Measurements from ENCODE around the gene CAMTA1.
A peak's percentile ranks its signal among the peaks of the same experiment; 100 is the strongest.

The CAMTA1 gene

DNA sequence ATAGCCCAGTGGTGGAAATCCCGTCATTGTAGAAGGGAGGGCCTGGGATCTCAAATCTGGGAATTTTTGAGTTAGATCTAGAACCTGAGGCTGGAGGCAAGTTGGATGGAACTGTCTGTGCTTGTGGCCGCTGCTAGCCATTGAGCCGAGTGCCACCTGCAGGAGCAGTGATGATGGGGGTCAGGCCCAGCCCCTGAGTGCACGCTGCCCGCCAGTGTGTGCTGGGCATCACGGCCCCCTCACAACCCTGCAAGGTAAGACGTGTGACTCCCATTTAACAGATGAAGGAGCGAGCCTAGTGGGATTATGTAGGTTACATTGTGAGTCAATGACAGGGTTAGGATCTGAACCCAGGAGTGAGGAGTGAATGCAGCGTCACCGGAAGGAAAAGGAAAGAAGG, 407.2 kb downstream of the CAMTA1 start:
- TF ChIP-seq, protein P1, sequence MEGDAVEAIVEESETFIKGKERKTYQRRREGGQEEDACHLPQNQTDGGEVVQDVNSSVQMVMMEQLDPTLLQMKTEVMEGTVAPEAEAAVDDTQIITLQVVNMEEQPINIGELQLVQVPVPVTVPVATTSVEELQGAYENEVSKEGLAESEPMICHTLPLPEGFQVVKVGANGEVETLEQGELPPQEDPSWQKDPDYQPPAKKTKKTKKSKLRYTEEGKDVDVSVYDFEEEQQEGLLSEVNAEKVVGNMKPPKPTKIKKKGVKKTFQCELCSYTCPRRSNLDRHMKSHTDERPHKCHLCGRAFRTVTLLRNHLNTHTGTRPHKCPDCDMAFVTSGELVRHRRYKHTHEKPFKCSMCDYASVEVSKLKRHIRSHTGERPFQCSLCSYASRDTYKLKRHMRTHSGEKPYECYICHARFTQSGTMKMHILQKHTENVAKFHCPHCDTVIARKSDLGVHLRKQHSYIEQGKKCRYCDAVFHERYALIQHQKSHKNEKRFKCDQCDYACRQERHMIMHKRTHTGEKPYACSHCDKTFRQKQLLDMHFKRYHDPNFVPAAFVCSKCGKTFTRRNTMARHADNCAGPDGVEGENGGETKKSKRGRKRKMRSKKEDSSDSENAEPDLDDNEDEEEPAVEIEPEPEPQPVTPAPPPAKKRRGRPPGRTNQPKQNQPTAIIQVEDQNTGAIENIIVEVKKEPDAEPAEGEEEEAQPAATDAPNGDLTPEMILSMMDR (IDR thresholded peaks at IDR 0.05; ENCODE audit: insufficient read depth, missing control alignments), result no peak
- FAIRE-seq, result no peak
- no peak for DNase-seq (ENCODE audit: insufficient read length, low spot score)

DNA sequence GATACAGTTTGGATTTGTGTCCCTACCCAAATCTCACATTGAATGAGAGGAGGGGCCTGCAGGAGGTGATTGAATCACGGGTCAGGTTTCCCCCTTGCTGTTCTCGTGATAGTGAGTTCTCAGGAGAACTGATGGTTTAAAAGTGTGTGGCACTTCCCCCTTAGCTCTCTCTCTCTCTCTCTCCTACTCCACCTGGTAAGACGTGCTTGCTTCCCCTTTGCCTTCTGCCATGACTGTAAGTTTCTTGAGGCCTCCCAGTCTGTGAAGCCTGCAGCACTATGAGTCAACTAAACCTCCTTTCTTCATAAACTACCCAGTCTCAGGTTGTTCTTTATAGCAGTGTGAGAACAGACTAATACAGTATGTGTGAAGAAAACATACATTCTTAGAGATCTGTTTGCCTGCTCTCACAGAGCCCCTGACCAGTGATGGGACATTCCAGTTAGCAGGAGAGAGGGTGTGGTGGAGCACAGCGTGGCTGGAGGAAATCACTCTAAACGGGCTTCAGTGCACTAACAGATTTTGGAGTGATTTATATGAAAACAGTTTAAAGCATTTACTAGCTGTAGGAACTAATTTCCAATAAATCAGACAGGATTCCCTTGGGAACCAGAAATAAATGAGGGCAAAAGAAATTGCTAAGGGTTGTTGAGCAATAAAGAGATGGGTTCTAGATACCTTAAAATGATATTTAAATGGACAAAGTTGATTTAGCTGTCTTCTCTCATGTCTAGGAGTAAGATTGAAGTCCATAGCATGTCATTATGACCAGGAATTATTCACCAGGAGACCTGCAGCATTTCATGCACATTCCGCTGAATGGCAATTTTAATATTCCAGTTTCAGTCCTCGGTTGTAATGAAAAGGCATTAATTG, 411.0 kb downstream of the CAMTA1 start:
- TF ChIP-seq, protein P1 (IDR thresholded peaks at IDR 0.05; ENCODE audit: insufficient read depth, missing control alignments), result no peak
- no peak for FAIRE-seq
- no peak for DNase-seq (ENCODE audit: insufficient read length, low spot score)

DNA sequence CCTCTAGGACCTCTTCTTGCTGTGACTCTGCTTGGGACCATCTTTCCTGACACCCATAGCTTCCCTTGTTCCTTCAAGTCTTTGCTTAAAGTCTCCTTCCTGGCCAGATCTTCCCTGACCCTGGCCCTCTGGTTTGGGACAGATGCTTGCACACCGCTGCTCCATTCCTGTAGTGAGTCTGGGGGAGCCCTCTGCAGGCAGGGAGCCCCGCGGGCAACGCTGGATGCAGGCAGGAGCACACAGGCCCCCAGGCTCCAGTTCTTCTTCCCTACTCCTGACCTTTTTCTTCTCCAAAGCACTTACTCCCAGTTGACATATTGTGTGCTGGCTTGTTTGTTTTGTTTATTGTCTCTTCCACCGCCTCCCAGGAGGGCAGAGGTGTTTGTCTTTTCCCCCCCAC, 413.4 kb downstream of the CAMTA1 start:
- no peak for FAIRE-seq
- TF ChIP-seq, protein P1 (IDR thresholded peaks at IDR 0.05; ENCODE audit: insufficient read depth, missing control alignments), result no peak

DNA sequence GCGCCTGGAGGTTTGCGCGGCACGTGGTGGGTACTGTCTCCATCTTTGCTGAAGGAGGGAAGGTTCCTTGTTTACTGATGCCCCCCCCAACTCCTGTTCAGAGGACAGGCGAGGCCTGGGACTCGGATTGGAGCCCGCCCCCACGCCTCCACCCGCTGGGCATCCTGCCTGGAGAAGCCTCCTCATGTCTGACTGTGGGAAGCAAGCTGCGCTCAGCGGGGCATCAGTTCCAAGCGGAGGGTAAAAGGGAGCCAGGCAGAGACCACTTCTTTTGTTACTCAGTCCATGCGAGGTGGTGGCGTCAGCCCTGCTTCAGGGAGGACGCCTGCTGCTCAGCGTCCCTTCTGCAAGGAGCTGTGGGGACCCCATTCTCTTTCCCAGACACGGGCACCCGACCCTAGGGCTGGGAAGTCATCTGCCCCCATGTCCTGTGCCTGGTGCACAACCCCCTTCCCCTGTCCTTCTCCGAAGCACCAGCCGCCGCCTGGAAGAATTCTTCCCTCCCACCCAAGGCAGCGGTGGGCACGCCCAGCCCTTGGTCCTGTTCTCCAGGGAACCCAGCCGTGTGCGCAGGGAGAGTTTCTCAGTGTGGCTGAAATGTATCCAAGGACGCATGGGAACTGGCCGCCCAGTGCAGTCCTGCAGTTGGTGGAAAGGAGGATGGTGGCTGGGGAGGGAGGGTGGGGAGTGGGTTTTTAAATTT, 414.0 kb downstream of the CAMTA1 start:
- TF ChIP-seq, protein P1 (IDR thresholded peaks at IDR 0.05; ENCODE audit: insufficient read depth, missing control alignments), result no peak
- DNase-seq (ENCODE audit: insufficient read length, low spot score), result no peak
- no peak for FAIRE-seq

More for the DNA sequence above, 413.4 kb downstream of the CAMTA1 start:
- no peak for DNase-seq (ENCODE audit: insufficient read length, low spot score)

DNA sequence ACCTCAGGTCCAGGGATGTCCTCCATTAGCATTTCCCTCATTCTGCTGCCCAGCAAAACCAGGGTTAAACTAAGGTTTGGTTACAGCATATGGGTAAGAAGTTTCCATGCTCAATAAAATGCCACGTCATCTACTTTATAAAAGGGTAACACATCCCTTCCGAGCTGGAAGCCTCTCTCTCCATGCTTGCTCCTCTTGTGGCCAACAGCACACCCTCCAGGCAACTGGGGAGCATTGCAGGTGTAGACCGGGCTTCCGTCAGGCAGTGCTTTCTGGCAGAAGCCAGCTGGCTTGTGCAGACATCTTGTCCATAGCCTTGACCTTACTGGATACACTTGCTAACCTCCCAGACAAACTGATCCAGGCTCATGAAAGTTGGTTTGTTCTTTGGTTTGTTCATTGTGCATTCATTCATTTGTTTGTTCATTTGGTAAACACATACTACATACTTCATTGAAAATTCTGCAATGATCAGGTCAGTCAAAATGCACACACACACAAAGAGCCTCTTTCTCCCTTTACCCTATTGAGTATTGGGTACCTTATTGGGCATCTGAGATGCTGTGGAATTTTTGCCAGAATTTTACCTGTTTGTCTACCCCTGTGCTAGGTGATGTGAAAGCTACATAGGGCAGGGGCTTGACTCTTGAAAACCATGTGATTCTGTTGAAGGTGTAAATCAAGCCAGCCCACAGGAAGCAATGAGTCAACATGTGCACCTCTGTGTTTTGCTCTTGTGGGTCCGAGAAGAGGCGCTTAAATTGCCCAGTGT, 422.8 kb downstream of the CAMTA1 start:
- FAIRE-seq (no peak), DNase-seq (ENCODE audit: insufficient read length, low spot score) (no peak)
- TF ChIP-seq, protein P1 (IDR thresholded peaks at IDR 0.05; ENCODE audit: insufficient read depth, missing control alignments), result peak; percentile 89

DNA sequence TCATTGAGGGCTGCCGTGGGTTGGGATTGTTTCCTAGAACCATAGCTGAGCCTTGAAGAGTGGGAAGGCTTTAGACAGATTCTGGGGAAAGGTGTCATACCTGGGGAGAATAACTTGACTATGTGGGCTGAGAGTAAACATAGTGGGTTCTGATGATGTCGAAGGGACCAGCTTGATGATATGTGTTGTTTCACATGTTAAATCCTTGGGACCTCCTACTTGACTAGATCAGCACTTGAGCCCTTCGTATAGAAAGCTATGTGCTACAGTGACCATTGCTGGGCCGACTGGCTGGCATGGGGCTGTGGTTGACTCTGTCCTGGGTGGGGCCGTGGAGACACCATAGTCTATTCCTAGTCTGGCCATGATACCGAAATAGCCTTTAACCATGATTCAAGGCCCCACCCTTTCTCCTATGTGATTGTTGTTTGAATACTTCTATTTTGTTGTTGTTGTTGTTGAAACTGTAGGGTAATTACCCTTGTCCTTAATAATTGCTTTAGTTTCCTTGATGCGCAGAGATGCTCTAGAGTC, 423.5 kb downstream of the CAMTA1 start:
- DNase-seq (ENCODE audit: insufficient read length, low spot score), result no peak
- FAIRE-seq, result no peak
- TF ChIP-seq, protein P1 (IDR thresholded peaks at IDR 0.05; ENCODE audit: insufficient read depth, missing control alignments), result no peak
